Fibroblast of villous mesenchyme (primary cell): Measurements from ENCODE around the gene OR2D2. TPM values are rescaled to one million over a fixed set of nuclear protein-coding genes. Genes with fewer than 3 reads are reported as not detected.
"Not testable (repeated sequence)": the region's sequence is repeated elsewhere in the genome, so short reads cannot be mapped to it uniquely, and the experiment has no call there.

Experiments
- DNase-seq: peaks from one replicate; pipeline ENCODE4 v3.0.0-alpha.2; 2010; ENCODE audit warnings: low read depth
- H3K4me3 ChIP-seq: 2 replicates; pipeline ENCODE4 v1.5.1; 2011; ENCODE audit warnings: low read depth, mild to moderate bottlenecking, low read length
- total RNA-seq: library from RNA; depleted of rRNA; stranded (reverse); fragments of >200 nt; gene quantifications from 2 replicates; pipeline ENCODE4 v1.2.3, GENCODE V29; 2012
- TF ChIP-seq, protein P1 (sequence below): IDR thresholded peaks from 2 replicates; pipeline ENCODE4 v1.5.1; 2012; ENCODE audit warnings: low read depth, mild to moderate bottlenecking, low read length; ENCODE audit not compliant: insufficient read depth

Gene OR2D2
- total RNA-seq, 1 donor: 0.86 TPM

DNA sequence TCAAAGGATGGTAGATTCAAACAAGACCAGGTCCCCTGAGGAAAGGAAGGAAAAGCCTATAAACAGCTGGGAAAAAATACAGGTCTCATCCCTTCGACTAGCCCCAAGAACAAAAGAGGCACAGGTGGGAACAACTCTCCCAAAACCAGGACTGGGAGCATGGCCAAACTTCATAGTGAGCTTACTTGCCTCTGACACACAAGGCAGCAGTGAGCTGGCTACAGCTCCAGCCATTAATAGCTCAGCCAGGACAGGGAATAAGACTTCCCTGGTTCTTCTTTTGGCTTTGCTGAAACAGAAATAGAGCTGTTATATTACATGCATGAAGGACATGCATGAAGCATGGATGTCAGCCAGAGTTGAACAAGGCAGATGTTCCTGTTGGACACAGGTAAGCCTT, 29.3 kb downstream of the OR2D2 start, which contains the start of gene OR10A2:
TSS of gene OR10A2 (plus strand) at position 97 of the 400 bp plus-strand sequence. CDS start 6,698 bp downstream, outside the sequence.
- no peak within 1 kb of the TSS for H3K4me3 ChIP-seq
- DNase-seq: no peak
- TF ChIP-seq, protein P1, sequence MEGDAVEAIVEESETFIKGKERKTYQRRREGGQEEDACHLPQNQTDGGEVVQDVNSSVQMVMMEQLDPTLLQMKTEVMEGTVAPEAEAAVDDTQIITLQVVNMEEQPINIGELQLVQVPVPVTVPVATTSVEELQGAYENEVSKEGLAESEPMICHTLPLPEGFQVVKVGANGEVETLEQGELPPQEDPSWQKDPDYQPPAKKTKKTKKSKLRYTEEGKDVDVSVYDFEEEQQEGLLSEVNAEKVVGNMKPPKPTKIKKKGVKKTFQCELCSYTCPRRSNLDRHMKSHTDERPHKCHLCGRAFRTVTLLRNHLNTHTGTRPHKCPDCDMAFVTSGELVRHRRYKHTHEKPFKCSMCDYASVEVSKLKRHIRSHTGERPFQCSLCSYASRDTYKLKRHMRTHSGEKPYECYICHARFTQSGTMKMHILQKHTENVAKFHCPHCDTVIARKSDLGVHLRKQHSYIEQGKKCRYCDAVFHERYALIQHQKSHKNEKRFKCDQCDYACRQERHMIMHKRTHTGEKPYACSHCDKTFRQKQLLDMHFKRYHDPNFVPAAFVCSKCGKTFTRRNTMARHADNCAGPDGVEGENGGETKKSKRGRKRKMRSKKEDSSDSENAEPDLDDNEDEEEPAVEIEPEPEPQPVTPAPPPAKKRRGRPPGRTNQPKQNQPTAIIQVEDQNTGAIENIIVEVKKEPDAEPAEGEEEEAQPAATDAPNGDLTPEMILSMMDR: no peak

- TF ChIP-seq, protein P1: no peak
- peak; percentile 15 for DNase-seq
- no peak overlapping the region for H3K4me3 ChIP-seq
Observed at GRCh38 chr11:6856871-6857270, 35.4 kb downstream of the OR2D2 start.

GRCh38 chr11:6855971-6856541, 36.2 kb downstream of the OR2D2 start:
- DNase-seq: peak; percentile 31
- no peak overlapping the region for H3K4me3 ChIP-seq
- TF ChIP-seq, protein P1: no peak

DNA sequence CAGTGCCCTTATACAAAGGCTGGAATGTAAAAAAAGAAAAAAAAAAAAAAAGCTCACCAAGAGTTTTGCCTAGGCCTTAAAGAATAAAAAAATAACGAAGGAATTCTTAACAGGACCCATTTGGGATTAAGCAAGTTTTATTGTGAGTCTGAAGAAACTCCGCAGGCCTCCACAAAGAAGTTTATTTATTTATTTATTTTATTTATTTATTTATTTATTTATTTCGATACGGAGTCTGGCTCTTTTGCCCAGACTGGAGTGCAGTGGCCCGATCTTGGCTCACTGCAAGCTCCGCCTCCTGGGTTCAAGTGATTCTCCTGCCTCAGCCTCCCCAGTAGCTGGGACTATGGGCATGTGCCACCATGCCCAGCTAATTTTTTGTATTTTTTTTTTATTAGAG, 37.5 kb downstream of the OR2D2 start:
- not testable (repeated sequence) for DNase-seq

GRCh38 chr11:6850526-6850925, 41.8 kb downstream of the OR2D2 start:
- no peak overlapping the region for H3K4me3 ChIP-seq
- TF ChIP-seq, protein P1: no peak
- DNase-seq: no peak

More for the DNA sequence above, 37.5 kb downstream of the OR2D2 start:
- not testable (repeated sequence) for H3K4me3 ChIP-seq

GRCh38 chr11:6845383-6845782, 46.9 kb downstream of the OR2D2 start, which contains the start of gene OR10A5:
TSS of gene OR10A5 (plus strand) at chr11:6845683. CDS start at chr11:6845683, 0 bp downstream.
- TF ChIP-seq, protein P1: no peak
- no peak within 1 kb of the TSS for H3K4me3 ChIP-seq
- no peak for DNase-seq

GRCh38 chr11:6844356-6844755, 47.9 kb downstream of the OR2D2 start:
- DNase-seq: no peak
- no peak overlapping the region for H3K4me3 ChIP-seq
- TF ChIP-seq, protein P1: no peak
